Panc1 (cell line): Measurements from ENCODE around the gene TNFAIP2. TPM values are rescaled to one million over a fixed set of nuclear protein-coding genes. Genes with fewer than 3 reads are reported as not detected.

Experiments used
- ATAC-seq: fragments of 200-7000 bp; cut with Tn5 transposase; 2 replicates; pipeline ENCODE4 v1.9.1; 2020; ENCODE audit warnings: mild to moderate bottlenecking, moderate library complexity
- BruUV-seq: library from RNA; stranded (reverse); fragments of 400-500 nt; replicated peaks from 2 replicates; lab custom pipeline; 2021; lab: Mats Ljungman, UMichigan
- CTCF ChIA-PET: fragments of 300-600 bp; sonication (Branson Sonifier 250); formaldehyde crosslinking; loops from one replicate; lab custom pipeline; 2022; ENCODE audit warnings: antibody characterized with exemption; lab: Charles Lee
- POLR2A ChIA-PET: fragments of 300-600 bp; sonication (Branson Sonifier 250); formaldehyde crosslinking; loops from one replicate; lab custom pipeline; 2022; ENCODE audit warnings: antibody characterized with exemption; lab: Charles Lee
- DNase-seq: peaks from one replicate; pipeline ENCODE4 v3.0.0-alpha.2; 2010; ENCODE audit warnings: low read depth, low spot score
- H3K27ac ChIP-seq: 2 replicates; pipeline ENCODE4 v1.5.1; 2011; ENCODE audit warnings: mild to moderate bottlenecking, low read length, inconsistent platforms
- H3K27me3 ChIP-seq: fragments of 200-500 bp; sonication (Bioruptor generic); 2 replicates; pipeline ENCODE4 v1.6.0; 2014; ENCODE audit warnings: low read length, inconsistent platforms; ENCODE audit not compliant: control insufficient read depth, insufficient read depth
- H3K36me3 ChIP-seq: fragments of 200-500 bp; sonication (Bioruptor generic); 2 replicates; pipeline ENCODE4 v1.5.1; 2014; ENCODE audit warnings: inconsistent platforms, mild to moderate bottlenecking, low read length, moderate library complexity; ENCODE audit not compliant: control insufficient read depth, insufficient read depth
- H3K4me1 ChIP-seq: 2 replicates; pipeline ENCODE4 v1.5.1; 2011; ENCODE audit warnings: inconsistent platforms, mild to moderate bottlenecking, low read length, moderate library complexity; ENCODE audit not compliant: control insufficient read depth, insufficient read depth
- H3K4me3 ChIP-seq, 2 experiments: 2 replicates each; pipeline ENCODE4 v1.5.1; 2011 to 2012; ENCODE audit warnings: low read depth in 2 of 2, low read length in 2 of 2, mild to moderate bottlenecking in 2 of 2, inconsistent platforms in 1 of 2, moderate library complexity in 1 of 2
- H3K9me3 ChIP-seq: fragments of 200-500 bp; sonication (Bioruptor generic); 2 replicates; pipeline ENCODE4 v1.5.1; 2014; ENCODE audit warnings: low read depth, mild to moderate bottlenecking, inconsistent platforms, low read length, moderate library complexity; ENCODE audit not compliant: control insufficient read depth, insufficient read depth
- POLR2AphosphoS5 ChIP-seq: IDR thresholded peaks from 2 replicates; pipeline ENCODE4 v1.6.1; 2012; ENCODE audit warnings: mild to moderate bottlenecking, low read depth, low read length, moderate library complexity
- SIN3A ChIP-seq: IDR thresholded peaks from 2 replicates; pipeline ENCODE4 v1.6.1; 2012; ENCODE audit warnings: low read depth, mild to moderate bottlenecking, low read length, moderate library complexity, borderline replicate concordance; ENCODE audit not compliant: insufficient read depth
- TCF7L2 ChIP-seq: IDR thresholded peaks from 2 replicates; pipeline ENCODE4 v1.6.1; 2011; ENCODE audit warnings: mild to moderate bottlenecking, low read depth, low read length, inconsistent platforms
- in situ Hi-C: cut with HindIII; loops from 2 replicates; pipeline ENCODE4 v1.10.0; 2016; ENCODE audit warnings: low sequenced_read_pairs, low pct_unique_long_range_greater_than_20kb
- intact Hi-C: fragments of 100-400 bp; cut with micrococcal nuclease; formaldehyde crosslinking; loops from one replicate; pipeline ENCODE4 v1.10.0; 2022; ENCODE audit not compliant: unreplicated experiment
- total RNA-seq: library from RNA; stranded (reverse); gene quantifications from one replicate; pipeline ENCODE4 v1.2.1, GENCODE V29; 2021; ENCODE audit not compliant: unreplicated experiment
- TF ChIP-seq, protein P1 (sequence below), 2 experiments: IDR thresholded peaks; 2 replicates each; pipeline ENCODE4 v1.6.1; 2011 to 2012; ENCODE audit warnings: low read depth in 2 of 2, control low read depth in 1 of 2, low read length in 1 of 2, mild to moderate bottlenecking in 1 of 2, moderate library complexity in 1 of 2; ENCODE audit not compliant: insufficient read depth in 1 of 2
- TF ChIP-seq, protein P2 (sequence below): fragments of 450-650 bp; IDR thresholded peaks from 2 replicates; pipeline ENCODE4 v1.5.1; 2017; ENCODE audit warnings: mild to moderate bottlenecking

Gene TNFAIP2
- total RNA-seq, 1 experiment from 2014 or later, result 491 TPM

DNA sequence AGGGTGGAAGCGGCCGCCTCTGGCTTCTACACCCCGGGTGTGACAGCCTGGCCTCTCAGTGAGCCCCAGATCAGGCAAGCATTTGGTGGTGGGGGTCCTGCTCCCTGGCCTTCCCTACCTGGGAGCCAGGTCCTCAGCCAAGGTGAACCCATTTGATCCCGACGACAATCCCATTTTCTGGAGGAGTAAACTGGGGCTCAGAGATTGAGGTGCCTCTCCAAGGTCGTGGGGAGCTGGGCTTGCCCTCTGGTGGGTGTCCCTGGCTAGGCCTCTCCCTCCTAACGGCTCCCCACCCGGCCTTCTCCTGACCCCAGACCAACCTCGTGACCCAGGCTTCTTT lies 31.4 kb upstream of the TNFAIP2 start:
- Histone ChIP-seq H3K27ac (peak overlapping the region; percentile 63; the same call in 1 of the 2 replicates), H3K36me3 (no peaks in the 10 kb centered on the region), H3K27me3 (no peaks in the 10 kb centered on the region), H3K9me3 (no peaks in the 10 kb centered on the region), H3K4me3 (peak overlapping the region; percentile 26 to 42), H3K4me1 (no peaks in the 10 kb centered on the region)
- no peak for DNase-seq
- TF ChIP-seq POLR2AphosphoS5, result no peak
- ATAC-seq, result no peak
- CTCF ChIA-PET, result no interaction called here
- POLR2A ChIA-PET, result no interaction called here
- intact Hi-C loops, result no loop called here
- no TSS peak for BruUV-seq
- in situ Hi-C loops, result no loop called here

DNA sequence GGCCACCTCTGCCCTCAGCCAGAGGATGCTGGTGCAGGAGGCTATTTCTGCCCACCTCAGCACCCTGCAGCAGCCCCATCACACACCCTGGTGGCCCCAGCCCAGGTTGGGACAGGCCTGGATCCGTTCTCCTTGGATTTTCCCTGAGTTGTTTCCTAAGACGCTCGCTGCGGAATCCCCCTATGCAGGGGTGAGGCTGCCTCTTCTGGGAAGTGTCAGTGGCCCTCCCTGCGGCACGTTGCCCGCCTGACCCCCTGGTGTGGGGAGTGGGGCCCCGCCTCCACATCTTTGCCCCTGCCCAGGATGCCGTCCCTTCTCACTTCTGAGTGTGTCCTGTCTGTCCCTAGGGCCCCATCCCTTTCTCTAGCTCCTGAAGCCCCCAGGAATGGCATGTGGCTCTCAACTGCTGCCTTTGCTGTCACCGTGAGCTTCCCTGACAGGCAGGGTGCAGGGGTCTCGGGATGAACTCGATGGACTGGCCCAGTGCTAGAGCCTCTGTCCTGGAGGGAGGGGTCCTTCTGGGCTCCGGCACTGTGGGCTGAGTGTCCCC lies 29.3 kb upstream of the TNFAIP2 start:
- no TSS peak for BruUV-seq
- Histone ChIP-seq H3K4me1 (0 out of 2 replicates have a peak, but pooled peaks cover under 1% of the 10 kb centered on the region), H3K4me3 (no peak overlapping the region), H3K9me3 (no peaks in the 10 kb centered on the region), H3K27me3 (no peaks in the 10 kb centered on the region), H3K27ac (no peak overlapping the region), H3K36me3 (no peaks in the 10 kb centered on the region)
- DNase-seq (no peak), ATAC-seq (no peak)
- in situ Hi-C loops, result no loop called here
- POLR2A ChIA-PET, result interaction anchor here (0.6 kb wide), 1 partner anchor 134 kb away, joined by 3 read pairs; no protein-coding TSS in a partner anchor
- CTCF ChIA-PET, result interaction anchor here (0.6 to 0.7 kb wide), 2 partner anchors 60 to 84 kb away, joined by 5 to 12 read pairs; no protein-coding TSS in a partner anchor
- TF ChIP-seq, protein P1, sequence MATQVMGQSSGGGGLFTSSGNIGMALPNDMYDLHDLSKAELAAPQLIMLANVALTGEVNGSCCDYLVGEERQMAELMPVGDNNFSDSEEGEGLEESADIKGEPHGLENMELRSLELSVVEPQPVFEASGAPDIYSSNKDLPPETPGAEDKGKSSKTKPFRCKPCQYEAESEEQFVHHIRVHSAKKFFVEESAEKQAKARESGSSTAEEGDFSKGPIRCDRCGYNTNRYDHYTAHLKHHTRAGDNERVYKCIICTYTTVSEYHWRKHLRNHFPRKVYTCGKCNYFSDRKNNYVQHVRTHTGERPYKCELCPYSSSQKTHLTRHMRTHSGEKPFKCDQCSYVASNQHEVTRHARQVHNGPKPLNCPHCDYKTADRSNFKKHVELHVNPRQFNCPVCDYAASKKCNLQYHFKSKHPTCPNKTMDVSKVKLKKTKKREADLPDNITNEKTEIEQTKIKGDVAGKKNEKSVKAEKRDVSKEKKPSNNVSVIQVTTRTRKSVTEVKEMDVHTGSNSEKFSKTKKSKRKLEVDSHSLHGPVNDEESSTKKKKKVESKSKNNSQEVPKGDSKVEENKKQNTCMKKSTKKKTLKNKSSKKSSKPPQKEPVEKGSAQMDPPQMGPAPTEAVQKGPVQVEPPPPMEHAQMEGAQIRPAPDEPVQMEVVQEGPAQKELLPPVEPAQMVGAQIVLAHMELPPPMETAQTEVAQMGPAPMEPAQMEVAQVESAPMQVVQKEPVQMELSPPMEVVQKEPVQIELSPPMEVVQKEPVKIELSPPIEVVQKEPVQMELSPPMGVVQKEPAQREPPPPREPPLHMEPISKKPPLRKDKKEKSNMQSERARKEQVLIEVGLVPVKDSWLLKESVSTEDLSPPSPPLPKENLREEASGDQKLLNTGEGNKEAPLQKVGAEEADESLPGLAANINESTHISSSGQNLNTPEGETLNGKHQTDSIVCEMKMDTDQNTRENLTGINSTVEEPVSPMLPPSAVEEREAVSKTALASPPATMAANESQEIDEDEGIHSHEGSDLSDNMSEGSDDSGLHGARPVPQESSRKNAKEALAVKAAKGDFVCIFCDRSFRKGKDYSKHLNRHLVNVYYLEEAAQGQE (IDR thresholded peaks at IDR 0.05; ENCODE audit: insufficient read depth in 1 of 2, low read depth in 2 of 2, low read length in 1 of 2), result no peak
- intact Hi-C loops, result no loop called here

DNA sequence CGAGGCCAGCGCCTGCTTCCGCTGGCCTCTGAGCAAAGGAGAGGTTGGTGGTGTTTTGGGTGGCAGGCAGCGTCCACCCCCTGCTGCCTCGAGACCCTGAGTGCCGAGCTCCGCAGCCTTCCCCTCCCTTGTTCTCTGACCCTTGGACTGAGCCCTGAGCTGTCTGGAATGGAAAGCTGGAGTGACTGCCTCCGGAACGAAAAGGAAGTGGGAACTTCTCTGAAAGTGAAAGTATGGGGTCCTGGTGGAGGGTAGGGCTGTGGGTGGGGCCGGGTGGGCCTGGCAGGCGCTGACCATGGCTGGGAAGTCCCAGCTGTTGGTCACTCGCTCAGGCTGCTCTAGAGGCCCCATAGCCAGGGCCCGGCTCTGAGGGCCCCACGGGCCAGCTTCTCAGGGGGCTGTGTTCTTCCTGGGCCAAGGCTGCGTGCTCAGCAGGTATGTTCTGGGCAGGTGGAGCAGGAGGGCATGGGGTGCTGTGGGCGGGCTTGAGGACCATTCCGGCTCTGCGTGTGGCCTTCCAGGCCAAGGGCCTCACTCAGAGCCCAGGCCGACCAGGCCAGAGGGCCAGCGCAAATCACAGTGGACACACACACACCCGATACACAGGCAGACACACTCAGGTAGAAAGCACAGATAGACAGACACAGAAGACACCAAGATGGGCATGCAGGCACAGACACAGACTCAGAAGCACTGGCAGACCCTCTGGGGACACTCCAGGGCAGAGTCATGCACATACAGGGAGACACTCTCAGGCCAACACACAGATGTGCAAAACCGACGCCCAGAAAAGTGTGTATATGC lies 28.7 kb upstream of the TNFAIP2 start, which contains the start of gene EXOC3L4:
Gene EXOC3L4, plus strand, starts transcription at position 320 of the 804 bp plus-strand sequence. CDS start 5,495 bp downstream, outside the sequence.
- TF ChIP-seq, protein P1 (IDR thresholded peaks at IDR 0.05; ENCODE audit: insufficient read depth in 1 of 2, low read depth in 2 of 2, low read length in 1 of 2), result no peak
- TF ChIP-seq, protein P2, sequence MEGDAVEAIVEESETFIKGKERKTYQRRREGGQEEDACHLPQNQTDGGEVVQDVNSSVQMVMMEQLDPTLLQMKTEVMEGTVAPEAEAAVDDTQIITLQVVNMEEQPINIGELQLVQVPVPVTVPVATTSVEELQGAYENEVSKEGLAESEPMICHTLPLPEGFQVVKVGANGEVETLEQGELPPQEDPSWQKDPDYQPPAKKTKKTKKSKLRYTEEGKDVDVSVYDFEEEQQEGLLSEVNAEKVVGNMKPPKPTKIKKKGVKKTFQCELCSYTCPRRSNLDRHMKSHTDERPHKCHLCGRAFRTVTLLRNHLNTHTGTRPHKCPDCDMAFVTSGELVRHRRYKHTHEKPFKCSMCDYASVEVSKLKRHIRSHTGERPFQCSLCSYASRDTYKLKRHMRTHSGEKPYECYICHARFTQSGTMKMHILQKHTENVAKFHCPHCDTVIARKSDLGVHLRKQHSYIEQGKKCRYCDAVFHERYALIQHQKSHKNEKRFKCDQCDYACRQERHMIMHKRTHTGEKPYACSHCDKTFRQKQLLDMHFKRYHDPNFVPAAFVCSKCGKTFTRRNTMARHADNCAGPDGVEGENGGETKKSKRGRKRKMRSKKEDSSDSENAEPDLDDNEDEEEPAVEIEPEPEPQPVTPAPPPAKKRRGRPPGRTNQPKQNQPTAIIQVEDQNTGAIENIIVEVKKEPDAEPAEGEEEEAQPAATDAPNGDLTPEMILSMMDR, result no peak
- no peak for TF ChIP-seq POLR2AphosphoS5
- no peak for TF ChIP-seq SIN3A
- TF ChIP-seq TCF7L2, result no peak
- Histone ChIP-seq H3K36me3 (no peaks in the 10 kb centered on the region), H3K4me3 (no peak within 1 kb of the TSS), H3K27me3 (no peaks in the 10 kb centered on the region), H3K4me1 (peaks cover 7% of the 10 kb centered on the region; the same call in 1 of the 2 replicates), H3K27ac (no peak within 1 kb of the TSS), H3K9me3 (no peaks in the 10 kb centered on the region)
- no TSS peak for BruUV-seq
- ATAC-seq, result no peak
- DNase-seq, result no peak
- CTCF ChIA-PET, result interaction anchor here (0.5 to 1.4 kb wide), 4 partner anchors 9 to 84 kb away, joined by 4 to 12 read pairs (median 5); no protein-coding TSS in a partner anchor
- POLR2A ChIA-PET, result interaction anchor here (0.6 kb wide), 1 partner anchor 134 kb away, joined by 3 read pairs; no protein-coding TSS in a partner anchor
- in situ Hi-C loops, result no loop called here
- intact Hi-C loops, result no loop called here
